PC-3 (cell line): ENCODE measurements around the gene FYN. TPM values are rescaled to one million over a fixed set of nuclear protein-coding genes. Genes with fewer than 3 reads are reported as not detected.

ENCODE experiments used
- ATAC-seq: fragments of 200-7000 bp; cut with Tn5 transposase; 2 replicates; pipeline ENCODE4 v1.9.1; 2020; ENCODE audit warnings: mild to moderate bottlenecking, moderate library complexity
- BruUV-seq: library from RNA; stranded (reverse); fragments of 400-500 nt; replicated peaks from 2 replicates; lab custom pipeline; 2021; lab: Mats Ljungman, UMichigan
- CTCF ChIA-PET: fragments of 300-600 bp; sonication (Branson Sonifier 250); formaldehyde crosslinking; loops from one replicate; lab custom pipeline; 2022; ENCODE audit warnings: antibody characterized with exemption; lab: Charles Lee
- POLR2A ChIA-PET: fragments of 300-600 bp; sonication (Branson Sonifier 250); formaldehyde crosslinking; loops from one replicate; lab custom pipeline; 2022; ENCODE audit warnings: antibody characterized with exemption; ENCODE audit not compliant: unreplicated experiment; lab: Charles Lee
- DNase-seq: peaks from one replicate; pipeline ENCODE4 v3.0.0-alpha.2; 2015
- H2AFZ ChIP-seq: fragments of 300-600 bp; sonication (generic); 2 replicates; pipeline ENCODE4 v1.6.0; 2016; ENCODE audit warnings: antibody characterized with exemption, low read length
- H3F3A ChIP-seq: fragments of 300-600 bp; sonication (generic); one replicate; pipeline ENCODE4 v1.6.0; 2017; ENCODE audit warnings: antibody characterized with exemption, low read length, control low read depth, mild to moderate bottlenecking; ENCODE audit not compliant: unreplicated experiment
- H3K27ac ChIP-seq: fragments of 300-600 bp; sonication (generic); 2 replicates; pipeline ENCODE4 v1.5.1; 2016; ENCODE audit warnings: mild to moderate bottlenecking, low read length
- H3K27me3 ChIP-seq: fragments of 300-600 bp; sonication (generic); 2 replicates; pipeline ENCODE4 v1.6.1; 2016; ENCODE audit warnings: low read length, mixed read lengths
- H3K36me3 ChIP-seq: fragments of 300-600 bp; sonication (generic); 2 replicates; pipeline ENCODE4 v1.6.1; 2016; ENCODE audit warnings: low read depth, mixed run types, low read length, mixed read lengths
- H3K4me1 ChIP-seq: fragments of 300-600 bp; sonication (generic); 2 replicates; pipeline ENCODE4 v1.5.1; 2016; ENCODE audit warnings: low read length; ENCODE audit not compliant: insufficient read depth
- H3K4me2 ChIP-seq: fragments of 300-600 bp; sonication (generic); 2 replicates; pipeline ENCODE4 v1.6.0; 2016; ENCODE audit warnings: low read length
- H3K4me3 ChIP-seq: fragments of 300-600 bp; sonication (generic); 2 replicates; pipeline ENCODE4 v1.5.1; 2016; ENCODE audit warnings: mild to moderate bottlenecking, low read length, mixed read lengths
- H3K79me2 ChIP-seq: fragments of 300-600 bp; sonication (generic); 2 replicates; pipeline ENCODE4 v1.6.1; 2017; ENCODE audit warnings: low read length, mixed read lengths
- H3K9ac ChIP-seq: fragments of 300-600 bp; sonication (generic); 2 replicates; pipeline ENCODE4 v1.6.0; 2016; ENCODE audit warnings: mild to moderate bottlenecking, low read length
- H3K9me2 ChIP-seq: fragments of 300-600 bp; sonication (generic); replicated peaks from 2 replicates; pipeline ENCODE4 v1.6.1; 2016; ENCODE audit warnings: mixed run types, low read length, mixed read lengths
- H3K9me3 ChIP-seq: fragments of 300-600 bp; sonication (generic); 2 replicates; pipeline ENCODE4 v1.6.1; 2016; ENCODE audit warnings: low read length, mixed read lengths
- H4K20me1 ChIP-seq: fragments of 300-600 bp; sonication (generic); 2 replicates; pipeline ENCODE4 v1.6.1; 2016; ENCODE audit warnings: low read length, mixed read lengths
- CTCF ChIP-seq: fragments of 300-600 bp; sonication (generic); conservative IDR thresholded peaks from 2 replicates; pipeline ENCODE4 v1.5.1; 2017; ENCODE audit warnings: antibody characterized with exemption, low read depth, mild to moderate bottlenecking, low read length
- EZH2 ChIP-seq: fragments of 300-600 bp; sonication (generic); IDR thresholded peaks from one replicate; pipeline ENCODE4 v1.6.1; 2017; ENCODE audit warnings: antibody characterized with exemption, mild to moderate bottlenecking, low read length; ENCODE audit not compliant: unreplicated experiment
- EZH2phosphoT487 ChIP-seq: fragments of 300-600 bp; sonication (generic); IDR thresholded peaks from 2 replicates; pipeline ENCODE4 v1.6.1; 2018; ENCODE audit warnings: mild to moderate bottlenecking, antibody characterized with exemption, low read length, borderline replicate concordance
- intact Hi-C: fragments of 100-400 bp; cut with micrococcal nuclease; formaldehyde crosslinking; loops from 2 replicates; pipeline ENCODE4 v1.9.0; 2023
- total RNA-seq: library from RNA; depleted of rRNA; stranded (reverse); fragments of >200 nt; gene quantifications from 2 replicates; pipeline ENCODE4 v1.2.3, GENCODE V29; 2014

Gene FYN
- total RNA-seq, 1 experiment from 2014 or later = 27.6 TPM

DNA sequence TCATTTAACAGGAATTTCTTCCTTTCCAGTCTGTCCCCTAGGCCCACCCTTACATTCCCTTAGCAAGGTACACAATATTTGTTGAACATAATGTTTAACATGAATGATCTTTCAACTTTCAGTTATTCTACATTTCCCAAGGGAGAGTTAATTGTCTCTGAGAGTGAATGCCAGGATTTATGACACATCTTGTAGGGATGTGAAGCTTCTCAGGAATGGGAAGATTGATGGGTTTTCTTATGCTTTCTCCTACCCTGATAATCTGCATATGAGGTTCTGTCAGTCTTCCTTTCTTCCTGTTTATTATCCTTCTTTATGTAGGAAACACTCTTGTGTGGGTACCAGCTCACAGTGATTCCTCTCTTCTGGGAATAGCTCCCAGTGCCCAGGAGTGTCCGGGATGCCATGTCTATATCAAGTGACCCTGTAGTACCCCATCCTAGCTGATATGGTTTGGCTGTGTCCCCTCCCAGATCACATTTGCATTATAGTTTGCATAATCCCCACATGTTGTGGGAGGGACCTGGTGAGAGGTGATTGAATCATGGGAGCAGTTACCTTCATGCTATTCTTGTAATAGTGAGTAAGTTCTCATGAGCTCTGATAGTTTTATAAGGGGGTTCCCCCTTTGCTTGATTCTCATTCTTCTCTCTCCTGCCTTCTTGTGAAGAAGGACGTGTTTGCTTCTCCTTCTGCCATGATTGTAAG is 7.1 kb upstream of the FYN start:
- Histone ChIP-seq H3K9me2 (no peaks in the 10 kb centered on the region), H3K27me3 (no peaks in the 10 kb centered on the region), H2AFZ (no peak overlapping the region), H3K79me2 (no peaks in the 10 kb centered on the region), H3K9me3 (no peaks in the 10 kb centered on the region), H3K36me3 (no peaks in the 10 kb centered on the region), H3K4me3 (no peak overlapping the region), H3K4me1 (no peaks in the 10 kb centered on the region), H3K27ac (no peak overlapping the region), H3K4me2 (no peak overlapping the region), H3F3A (no peaks in the 10 kb centered on the region), H4K20me1 (no peaks in the 10 kb centered on the region), H3K9ac (no peak overlapping the region)
- POLR2A ChIA-PET = no interaction called here
- DNase-seq (peak; percentile 22), ATAC-seq (no peak)
- no TSS peak for BruUV-seq
- intact Hi-C loops = no loop called here
- CTCF ChIA-PET = no interaction called here
- no peak for TF ChIP-seq CTCF

DNA sequence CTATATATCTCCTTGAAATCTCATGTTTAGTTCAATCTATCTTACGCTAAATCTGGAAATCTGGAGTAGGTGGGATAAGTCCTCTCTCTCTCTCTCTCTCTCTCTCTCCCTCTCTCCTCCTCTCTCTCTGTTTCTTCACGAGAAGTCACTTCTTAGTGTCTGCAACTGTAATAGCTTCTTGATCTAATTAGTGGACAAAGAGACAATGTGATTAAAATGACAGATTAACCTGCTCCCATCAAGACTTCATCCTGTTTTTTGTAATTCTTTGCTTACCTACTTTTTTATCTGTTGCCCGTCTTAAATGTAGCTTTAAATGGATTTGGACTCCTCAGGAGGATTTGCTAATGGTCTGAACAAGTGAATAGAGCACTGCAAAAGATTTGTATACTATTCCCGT is 2.5 kb upstream of the FYN start:
- H3K4me3 ChIP-seq = no peak overlapping the region

More for the DNA sequence above, 2.5 kb upstream of the FYN start:
- ChIA-PET POLR2A (no interaction called here), CTCF (no interaction called here)
- no peaks in the 10 kb centered on the region for H3K9me2 ChIP-seq
- intact Hi-C loops = no loop called here
- no peak overlapping the region for H2AFZ ChIP-seq
- H3K79me2 ChIP-seq = peaks cover 13% of the 10 kb centered on the region
- no peak for TF ChIP-seq EZH2phosphoT487
- no peak for TF ChIP-seq EZH2
- TF ChIP-seq CTCF = no peak
- peaks cover 10% of the 10 kb centered on the region for H3K4me1 ChIP-seq
- H3K4me2 ChIP-seq = no peak overlapping the region
- no peaks in the 10 kb centered on the region for H3K36me3 ChIP-seq
- DNase-seq (no peak), ATAC-seq (no peak)
- H4K20me1 ChIP-seq = no peaks in the 10 kb centered on the region
- no peaks in the 10 kb centered on the region for H3F3A ChIP-seq
- no peaks in the 10 kb centered on the region for H3K9me3 ChIP-seq
- H3K9ac ChIP-seq = no peak overlapping the region
- no peak overlapping the region for H3K27ac ChIP-seq
- BruUV-seq = no TSS peak
- H3K27me3 ChIP-seq = no peaks in the 10 kb centered on the region
